Endothelial cell of umbilical vein (primary cell): ENCODE data around the gene YPEL4. TPM values are rescaled to one million over a fixed set of nuclear protein-coding genes. Genes with fewer than 3 reads are reported as not detected.

Source experiments
- BruUV-seq: library from RNA; stranded (reverse); fragments of 400-500 nt; replicated peaks from 2 replicates; lab custom pipeline; 2021; lab: Mats Ljungman, UMichigan
- CTCF ChIA-PET: fragments of 300-600, 350-600 bp; sonication (Branson Sonifier 250); formaldehyde crosslinking; loops from one replicate; lab custom pipeline; 2021; ENCODE audit warnings: antibody characterized with exemption, inconsistent platforms; lab: Charles Lee
- POLR2A ChIA-PET: fragments of 300-600, 350-600 bp; sonication (Branson Sonifier 250); formaldehyde crosslinking; loops from one replicate; lab custom pipeline; 2021; ENCODE audit warnings: antibody characterized with exemption, inconsistent platforms; lab: Charles Lee
- DNase-seq: peaks from one replicate; pipeline ENCODE4 v3.0.0-alpha.2; 2011; ENCODE audit warnings: low read depth, low spot score
- FAIRE-seq: peaks from 2 replicates; lab custom pipeline; 2011; peaks lifted over from hg19 to GRCh38; lab: Jason Lieb, UNC
- H2AFZ ChIP-seq: 2 replicates; pipeline ENCODE4 v1.6.0; 2012; ENCODE audit warnings: low read depth, low read length, control low read depth, inconsistent platforms
- H3K27ac ChIP-seq: 2 replicates; pipeline ENCODE4 v1.5.1; 2011; ENCODE audit warnings: low read depth, mild to moderate bottlenecking, control low read depth, low read length, moderate library complexity; ENCODE audit not compliant: insufficient read depth
- H3K27me3 ChIP-seq, 2 experiments: 2 replicates each; pipeline versions ENCODE4 v1.6.0 to v1.6.1; 2011; ENCODE audit warnings: low read length in 2 of 2, mixed read lengths in 1 of 2; ENCODE audit not compliant: control insufficient read depth in 2 of 2, insufficient read depth in 2 of 2
- H3K36me3 ChIP-seq, 2 experiments: 2 replicates in 1 of 2; 3 replicates in 1 of 2; pipeline ENCODE4 v1.5.1; 2011; ENCODE audit warnings: low read length in 2 of 2, mild to moderate bottlenecking in 1 of 2, moderate library complexity in 1 of 2; ENCODE audit not compliant: control insufficient read depth in 2 of 2, insufficient read depth in 2 of 2; ENCODE audit errors: extremely low read depth in 1 of 2
- H3K4me1 ChIP-seq: 3 replicates; pipeline ENCODE4 v1.5.1; 2011; ENCODE audit warnings: mild to moderate bottlenecking, low read length; ENCODE audit not compliant: control insufficient read depth, insufficient read depth; ENCODE audit errors: extremely low read depth
- H3K4me2 ChIP-seq: 2 replicates; pipeline ENCODE4 v1.6.1; 2011; ENCODE audit warnings: low read length, control low read depth, mixed read lengths; ENCODE audit not compliant: insufficient read depth
- H3K4me3 ChIP-seq, 3 experiments: fragments of 200-600 bp in 1 of 3; sonication (generic), shearing (Covaris generic) in 1 of 3; replicated peaks in 1 of 3; 2 replicates each; pipeline ENCODE4 v1.5.1; 2011 to 2016; ENCODE audit warnings: control low read depth in 3 of 3, low read length in 3 of 3, mild to moderate bottlenecking in 2 of 3, inconsistent platforms in 1 of 3, low read depth in 1 of 3, moderate library complexity in 1 of 3; ENCODE audit not compliant: insufficient read depth in 1 of 3
- H3K79me2 ChIP-seq: 2 replicates; pipeline ENCODE4 v1.6.0; 2012; ENCODE audit warnings: low read length, inconsistent platforms; ENCODE audit not compliant: control insufficient read depth, insufficient read depth
- H3K9ac ChIP-seq: replicated peaks from 2 replicates; pipeline ENCODE3; 2011; ENCODE audit warnings: low read length, control low read depth; ENCODE audit not compliant: insufficient read depth; ENCODE audit errors: extremely low read depth
- H3K9me1 ChIP-seq: replicated peaks from 3 replicates; pipeline ENCODE4 v1.6.0; 2011; ENCODE audit warnings: mild to moderate bottlenecking, low read length; ENCODE audit not compliant: control insufficient read depth, insufficient read depth; ENCODE audit errors: extremely low read depth
- H3K9me3 ChIP-seq: replicated peaks from 2 replicates; pipeline ENCODE4 v1.5.1; 2012; ENCODE audit warnings: low read length, inconsistent platforms; ENCODE audit not compliant: control insufficient read depth, insufficient read depth
- H4K20me1 ChIP-seq: replicated peaks from 2 replicates; pipeline ENCODE3; 2011; ENCODE audit warnings: mild to moderate bottlenecking, low read length; ENCODE audit not compliant: control insufficient read depth, insufficient read depth; ENCODE audit errors: extremely low read depth
- EZH2 ChIP-seq: IDR thresholded peaks from 2 replicates; pipeline ENCODE4 v1.6.1; 2012; ENCODE audit warnings: borderline replicate concordance, low read depth, mild to moderate bottlenecking, moderate library complexity, low read length, inconsistent platforms; ENCODE audit not compliant: severe bottlenecking
- FOS ChIP-seq: IDR thresholded peaks from 2 replicates; pipeline ENCODE4 v1.6.1; 2011; ENCODE audit warnings: mild to moderate bottlenecking, low read length, moderate library complexity, borderline replicate concordance; ENCODE audit not compliant: insufficient read depth
- GATA2 ChIP-seq: IDR thresholded peaks from 2 replicates; pipeline ENCODE4 v1.7.0; 2011; ENCODE audit warnings: low read depth, mild to moderate bottlenecking, moderate library complexity, mixed read lengths, low read length; ENCODE audit not compliant: insufficient read length, insufficient read depth
- JUN ChIP-seq: IDR thresholded peaks from 2 replicates; pipeline ENCODE4 v1.6.1; 2011; ENCODE audit warnings: borderline replicate concordance, low read depth; ENCODE audit not compliant: insufficient read length, insufficient read depth
- MYC ChIP-seq: IDR thresholded peaks from one replicate; pipeline ENCODE4 v1.6.1; 2011; ENCODE audit warnings: mild to moderate bottlenecking, low read depth, low read length
- POLR2A ChIP-seq: IDR thresholded peaks from 2 replicates; pipeline ENCODE4 v1.6.1; 2012; ENCODE audit warnings: low read depth, mild to moderate bottlenecking, control low read depth, low read length
- POLR2AphosphoS5 ChIP-seq: IDR thresholded peaks from 2 replicates; pipeline ENCODE4 v1.6.1; 2012; ENCODE audit warnings: low read depth, mild to moderate bottlenecking, control low read depth, low read length, moderate library complexity; ENCODE audit not compliant: insufficient read depth
- dilution Hi-C: fragments of 300-500 bp; cut with MboI; formaldehyde crosslinking; loops from one replicate; pipeline ENCODE4 v1.15.0; 2019; ENCODE audit warnings: low sequenced_read_pairs; ENCODE audit not compliant: extremely low pct_ligation_motif_present
- intact Hi-C: fragments of 100-400 bp; cut with micrococcal nuclease; formaldehyde crosslinking; loops from one replicate; pipeline ENCODE4 v1.10.0; 2022
- polyA plus RNA-seq, 4 experiments: library from polyadenylated mRNA; depleted of rRNA in 3 of 4; stranded (reverse) in 3 of 4; unstranded in 1 of 4; fragments of >200 nt; gene quantifications; 2 replicates each; pipeline versions ENCODE4 v1.2.1 to v1.2.3, GENCODE V29; 2011 to 2012; ENCODE audit warnings: missing spikeins in 1 of 4
- total RNA-seq: library from RNA; stranded (reverse); gene quantifications from 2 replicates; pipeline ENCODE4 v1.2.3, GENCODE V29; 2021
- TF ChIP-seq, protein P1 (sequence below): IDR thresholded peaks from 2 replicates; pipeline ENCODE4 v1.6.1; 2011; ENCODE audit not compliant: insufficient read depth, insufficient read length
- TF ChIP-seq, protein P2 (sequence below), 2 donors: IDR thresholded peaks; 1 replicate in 1 of 2; 2 replicates in 1 of 2; pipeline ENCODE4 v1.5.1; 2011; ENCODE audit warnings: low read length in 2 of 2, mild to moderate bottlenecking in 2 of 2, moderate library complexity in 2 of 2, control low read depth in 1 of 2, inconsistent platforms in 1 of 2, low read depth in 1 of 2; ENCODE audit not compliant: insufficient read depth in 1 of 2; ENCODE audit errors: extremely low read depth in 1 of 2

Gene YPEL4
- total and polyA plus RNA-seq, 2 donors (not counting 3 experiments of a cell fraction or from before 2014, with no cell fraction given) = 0.03 to 0.24 TPM

DNA sequence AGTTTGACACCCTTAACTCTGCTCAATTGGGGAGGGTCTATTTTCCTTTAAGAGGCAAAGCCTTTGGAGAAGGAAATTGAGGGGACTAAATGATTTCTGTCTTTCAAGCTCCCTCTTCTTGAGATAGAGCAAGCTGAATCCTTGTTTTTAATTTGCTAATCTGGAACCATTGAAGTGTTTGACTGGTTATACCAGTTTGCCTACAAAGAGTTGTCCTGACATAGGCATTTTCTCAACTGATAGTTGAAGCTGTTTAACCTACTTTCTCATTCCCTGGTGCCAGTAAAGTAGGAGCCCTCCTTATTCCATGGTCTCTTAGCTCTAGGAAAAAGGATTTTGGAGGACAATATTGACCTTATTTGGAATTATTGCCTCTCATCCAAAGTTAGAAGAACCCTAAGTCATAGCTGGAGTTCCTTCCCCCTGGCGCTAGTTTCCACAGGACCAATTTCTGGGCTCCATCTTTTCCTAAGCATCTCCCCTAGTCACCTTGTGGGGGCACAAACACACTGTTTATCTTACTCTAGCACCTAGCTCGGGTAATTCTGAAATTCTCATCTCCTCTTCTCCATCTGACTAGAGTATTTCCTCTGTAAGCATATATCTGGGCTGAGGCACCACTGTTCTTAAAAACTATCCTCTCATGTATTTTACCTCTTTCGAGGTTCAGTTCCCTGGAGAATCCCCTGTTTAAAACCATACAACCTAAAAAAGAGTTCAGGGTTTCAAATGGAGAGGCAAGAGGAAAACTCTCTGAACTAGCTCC lies 25.6 kb upstream of the YPEL4 start:
- CTCF ChIA-PET = interaction anchor here (1.1 to 1.4 kb wide), 3 partner anchors 23 to 216 kb away, joined by 3 read pairs; no protein-coding TSS in a partner anchor
- dilution Hi-C loops = no loop called here
- H3K27me3 ChIP-seq = no peaks in the 10 kb centered on the region
- no TSS peak for BruUV-seq
- TF ChIP-seq, protein P1, sequence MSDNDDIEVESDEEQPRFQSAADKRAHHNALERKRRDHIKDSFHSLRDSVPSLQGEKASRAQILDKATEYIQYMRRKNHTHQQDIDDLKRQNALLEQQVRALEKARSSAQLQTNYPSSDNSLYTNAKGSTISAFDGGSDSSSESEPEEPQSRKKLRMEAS = no peak
- TF ChIP-seq MYC = no peak
- no peak for TF ChIP-seq FOS
- TF ChIP-seq GATA2 = no peak
- no peak for TF ChIP-seq POLR2AphosphoS5
- no peak for TF ChIP-seq JUN
- TF ChIP-seq, protein P2, sequence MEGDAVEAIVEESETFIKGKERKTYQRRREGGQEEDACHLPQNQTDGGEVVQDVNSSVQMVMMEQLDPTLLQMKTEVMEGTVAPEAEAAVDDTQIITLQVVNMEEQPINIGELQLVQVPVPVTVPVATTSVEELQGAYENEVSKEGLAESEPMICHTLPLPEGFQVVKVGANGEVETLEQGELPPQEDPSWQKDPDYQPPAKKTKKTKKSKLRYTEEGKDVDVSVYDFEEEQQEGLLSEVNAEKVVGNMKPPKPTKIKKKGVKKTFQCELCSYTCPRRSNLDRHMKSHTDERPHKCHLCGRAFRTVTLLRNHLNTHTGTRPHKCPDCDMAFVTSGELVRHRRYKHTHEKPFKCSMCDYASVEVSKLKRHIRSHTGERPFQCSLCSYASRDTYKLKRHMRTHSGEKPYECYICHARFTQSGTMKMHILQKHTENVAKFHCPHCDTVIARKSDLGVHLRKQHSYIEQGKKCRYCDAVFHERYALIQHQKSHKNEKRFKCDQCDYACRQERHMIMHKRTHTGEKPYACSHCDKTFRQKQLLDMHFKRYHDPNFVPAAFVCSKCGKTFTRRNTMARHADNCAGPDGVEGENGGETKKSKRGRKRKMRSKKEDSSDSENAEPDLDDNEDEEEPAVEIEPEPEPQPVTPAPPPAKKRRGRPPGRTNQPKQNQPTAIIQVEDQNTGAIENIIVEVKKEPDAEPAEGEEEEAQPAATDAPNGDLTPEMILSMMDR (IDR thresholded peaks at IDR 0.05; ENCODE audit: extremely low read depth in 1 of 2, insufficient read depth in 1 of 2, low read depth in 1 of 2, low read length in 2 of 2) = no peak
- TF ChIP-seq EZH2 = no peak
- no peak for TF ChIP-seq POLR2A
- no peak overlapping the region for H3K9ac ChIP-seq
- no peak overlapping the region for H3K4me3 ChIP-seq
- DNase-seq (no peak), FAIRE-seq (no peak)
- H3K9me1 ChIP-seq = no peaks in the 10 kb centered on the region
- peaks cover 10 to 11% of the 10 kb centered on the region in 2 experiments for H3K36me3 ChIP-seq
- H2AFZ ChIP-seq = no peak overlapping the region
- H3K4me1 ChIP-seq = peaks cover 7% of the 10 kb centered on the region
- H3K79me2 ChIP-seq = peaks cover 88% of the 10 kb centered on the region
- no peak overlapping the region for H3K4me2 ChIP-seq
- H3K9me3 ChIP-seq = no peaks in the 10 kb centered on the region
- POLR2A ChIA-PET = no interaction called here
- intact Hi-C loops = no loop called here
- H4K20me1 ChIP-seq = no peaks in the 10 kb centered on the region
- H3K27ac ChIP-seq = no peak overlapping the region
